WERI-Rb-1 (cell line): ENCODE data around the gene CRADD.

Source experiments
- DNase-seq: peaks from one replicate; pipeline ENCODE4 v3.0.0-alpha.2; 2020
- H3K27ac ChIP-seq: fragments of 250-450 bp; sonication (Bioruptor Pico); 2 replicates; pipeline ENCODE4 v1.5.1; 2020; ENCODE audit warnings: mild to moderate bottlenecking, moderate library complexity
- H3K27me3 ChIP-seq: fragments of 250-450 bp; sonication (Bioruptor Pico); 2 replicates; pipeline ENCODE4 v1.5.1; 2021; ENCODE audit warnings: mild to moderate bottlenecking, low read depth, moderate library complexity; ENCODE audit not compliant: insufficient read depth, severe bottlenecking
- H3K36me3 ChIP-seq: fragments of 250-450 bp; sonication (Bioruptor Pico); 2 replicates; pipeline ENCODE4 v1.5.1; 2020; ENCODE audit warnings: mild to moderate bottlenecking, moderate library complexity
- H3K4me3 ChIP-seq: 2 replicates; pipeline ENCODE4 v1.5.1; 2011; ENCODE audit warnings: low read depth, mild to moderate bottlenecking, control low read depth, low read length
- H3K9me3 ChIP-seq: fragments of 250-450 bp; sonication (Bioruptor Pico); 2 replicates; pipeline ENCODE4 v1.5.1; 2021; ENCODE audit warnings: mild to moderate bottlenecking, moderate library complexity; ENCODE audit not compliant: severe bottlenecking
- TF ChIP-seq, protein P1 (sequence below): IDR thresholded peaks from 2 replicates; pipeline ENCODE4 v1.5.1; 2011; ENCODE audit warnings: low read depth, mild to moderate bottlenecking, control low read depth, inconsistent platforms, low read length

The CRADD gene

DNA sequence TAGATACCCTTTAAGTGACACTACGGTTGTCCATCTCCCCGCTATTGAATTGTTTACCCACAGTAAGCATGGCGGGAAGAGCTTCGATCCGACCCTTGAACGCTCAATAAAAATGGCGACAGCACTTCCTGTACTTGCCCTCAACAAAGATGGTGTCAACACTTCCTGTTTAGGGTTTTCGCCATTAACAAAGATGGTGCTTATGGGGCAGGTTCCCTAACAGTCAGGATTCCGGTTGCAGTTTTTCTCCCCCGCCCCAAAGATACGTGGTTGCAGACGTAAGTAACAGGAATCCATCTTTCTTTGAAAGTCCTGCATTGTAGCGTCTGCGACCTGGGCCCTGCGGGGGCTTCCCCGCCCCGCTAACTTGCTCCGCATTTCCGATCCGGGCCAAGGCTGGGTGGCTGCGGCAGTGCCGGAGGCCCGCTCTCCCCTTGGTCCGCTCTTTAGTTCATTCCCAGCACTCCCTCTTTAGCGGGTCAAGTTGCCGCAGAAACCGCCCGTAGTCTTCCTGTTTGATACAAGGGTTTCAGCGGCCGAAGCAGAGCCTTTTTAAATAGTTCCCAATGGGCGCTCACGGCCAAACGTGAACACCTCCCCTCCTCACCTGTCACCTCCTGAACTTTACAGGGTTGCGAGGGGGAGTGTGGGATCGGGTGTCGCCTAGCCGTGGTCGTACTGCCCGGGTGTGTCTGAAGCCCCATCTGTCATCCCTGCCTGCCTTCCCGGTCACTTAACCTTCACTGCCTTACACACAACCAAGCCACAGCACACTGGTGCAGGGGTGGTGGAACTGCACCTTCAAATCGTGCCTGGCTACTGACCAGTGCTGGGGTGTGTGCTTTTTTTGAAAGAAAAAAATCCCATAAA is at the start of gene CRADD:
TSS of gene CRADD (plus strand) at position 181 of the 870 bp plus-strand sequence.
- Histone ChIP-seq H3K27ac (peak within 1 kb of the TSS; percentile 97), H3K27me3 (no peaks in the 10 kb centered on the region), H3K9me3 (no peaks in the 10 kb centered on the region), H3K4me3 (peak within 1 kb of the TSS; percentile 75), H3K36me3 (no peaks in the 10 kb centered on the region; the same call in 1 of the 2 replicates)
- TF ChIP-seq, protein P1, sequence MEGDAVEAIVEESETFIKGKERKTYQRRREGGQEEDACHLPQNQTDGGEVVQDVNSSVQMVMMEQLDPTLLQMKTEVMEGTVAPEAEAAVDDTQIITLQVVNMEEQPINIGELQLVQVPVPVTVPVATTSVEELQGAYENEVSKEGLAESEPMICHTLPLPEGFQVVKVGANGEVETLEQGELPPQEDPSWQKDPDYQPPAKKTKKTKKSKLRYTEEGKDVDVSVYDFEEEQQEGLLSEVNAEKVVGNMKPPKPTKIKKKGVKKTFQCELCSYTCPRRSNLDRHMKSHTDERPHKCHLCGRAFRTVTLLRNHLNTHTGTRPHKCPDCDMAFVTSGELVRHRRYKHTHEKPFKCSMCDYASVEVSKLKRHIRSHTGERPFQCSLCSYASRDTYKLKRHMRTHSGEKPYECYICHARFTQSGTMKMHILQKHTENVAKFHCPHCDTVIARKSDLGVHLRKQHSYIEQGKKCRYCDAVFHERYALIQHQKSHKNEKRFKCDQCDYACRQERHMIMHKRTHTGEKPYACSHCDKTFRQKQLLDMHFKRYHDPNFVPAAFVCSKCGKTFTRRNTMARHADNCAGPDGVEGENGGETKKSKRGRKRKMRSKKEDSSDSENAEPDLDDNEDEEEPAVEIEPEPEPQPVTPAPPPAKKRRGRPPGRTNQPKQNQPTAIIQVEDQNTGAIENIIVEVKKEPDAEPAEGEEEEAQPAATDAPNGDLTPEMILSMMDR = no peak
- peak; percentile 83 for DNase-seq

- TF ChIP-seq, protein P1 = no peak
- Histone ChIP-seq H3K4me3 (no peak overlapping the region), H3K27ac (no peak overlapping the region), H3K36me3 (no peaks in the 10 kb centered on the region), H3K27me3 (no peaks in the 10 kb centered on the region), H3K9me3 (no peaks in the 10 kb centered on the region)
- no peak for DNase-seq
Observed at GRCh38 chr12:93632383-93632782, 44.8 kb upstream of the CRADD start.

DNA sequence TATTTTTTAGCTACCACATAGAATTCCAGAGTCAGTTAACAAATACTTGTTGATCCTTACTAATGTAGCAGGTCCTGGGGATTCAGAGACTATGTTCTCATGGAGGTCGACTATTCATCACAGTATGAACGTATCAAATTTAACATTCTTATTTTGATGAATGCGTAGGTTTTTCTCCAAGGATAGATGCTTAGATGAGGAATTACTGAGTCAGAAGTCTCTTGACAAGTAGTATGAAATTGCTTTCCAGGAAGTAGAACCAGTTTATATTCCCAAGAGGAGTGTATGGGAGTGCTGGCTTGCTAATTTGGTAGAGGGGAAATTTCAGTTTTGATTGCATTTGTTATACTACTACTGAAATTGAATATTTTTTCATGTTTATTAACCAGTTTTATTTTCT is 42.8 kb upstream of the CRADD start:
- H3K36me3 ChIP-seq = no peaks in the 10 kb centered on the region
- no peaks in the 10 kb centered on the region for H3K9me3 ChIP-seq
- DNase-seq = no peak
- no peak overlapping the region for H3K4me3 ChIP-seq
- TF ChIP-seq, protein P1 = no peak
- no peaks in the 10 kb centered on the region for H3K27me3 ChIP-seq
- no peak overlapping the region for H3K27ac ChIP-seq

- Histone ChIP-seq H3K9me3 (no peaks in the 10 kb centered on the region), H3K36me3 (no peaks in the 10 kb centered on the region), H3K27ac (no peak overlapping the region), H3K4me3 (no peak overlapping the region), H3K27me3 (no peaks in the 10 kb centered on the region)
- no peak for DNase-seq
- TF ChIP-seq, protein P1 = no peak
Observed at GRCh38 chr12:93636708-93637107, 40.5 kb upstream of the CRADD start.

- no peak for DNase-seq
- no peaks in the 10 kb centered on the region for H3K27me3 ChIP-seq
- TF ChIP-seq, protein P1 = no peak
- H3K36me3 ChIP-seq = no peaks in the 10 kb centered on the region
- no peak overlapping the region for H3K4me3 ChIP-seq
- no peaks in the 10 kb centered on the region for H3K9me3 ChIP-seq
- H3K27ac ChIP-seq = no peak overlapping the region
Observed at GRCh38 chr12:93638095-93638494, 39.1 kb upstream of the CRADD start.
